H1 (cell line): ENCODE measurements around the gene FOXO6. TPM values are rescaled to one million over a fixed set of nuclear protein-coding genes. Genes with fewer than 3 reads are reported as not detected.

Source experiments
- MAFK ChIP-seq: IDR thresholded peaks from 2 replicates; pipeline ENCODE4 v1.6.1; 2012; ENCODE audit warnings: low read depth, mild to moderate bottlenecking, improper control_type of control experiment, low read length
- NRF1 ChIP-seq: IDR thresholded peaks from 2 replicates; pipeline ENCODE4 v1.6.1; 2011; ENCODE audit warnings: mild to moderate bottlenecking, low read depth, low read length, improper control_type of control experiment
- SIN3A ChIP-seq, 2 experiments: IDR thresholded peaks in 1 of 2; conservative IDR thresholded peaks in 1 of 2; 2 replicates each; pipeline ENCODE4 v1.6.1; 2011 to 2012; ENCODE audit warnings: low read length in 2 of 2, improper control_type of control experiment in 1 of 2, low read depth in 1 of 2, mild to moderate bottlenecking in 1 of 2
- polyA plus RNA-seq, 7 experiments: library from polyadenylated mRNA; depleted of rRNA in 3 of 7; stranded (reverse) in 5 of 7; unstranded in 2 of 7; fragments of >200 nt in 5 of 7; fragments of 200-250 nt in 2 of 7; gene quantifications; 1 replicate in 5 of 7; 2 replicates in 1 of 7; 4 replicates in 1 of 7; pipeline versions ENCODE4 v1.2.1 to v1.2.3, GENCODE V29; 2011 to 2013; ENCODE audit warnings: missing spikeins in 2 of 7, mixed read lengths in 2 of 7
- total RNA-seq: library from RNA; stranded (reverse); fragmentation: NEBNext Ultra II Directional; extraction: Animal tissue kit (Norgen Biotek cat#: 25700); gene quantifications from 2 replicates; pipeline ENCODE4 v1.2.1, GENCODE V29; 2021

Gene FOXO6
- total and polyA plus RNA-seq, 2 of the 8 experiments (the other 6 are each of a cell fraction or from before 2014, with no cell fraction given), result 0.59 to 3.0 TPM

DNA sequence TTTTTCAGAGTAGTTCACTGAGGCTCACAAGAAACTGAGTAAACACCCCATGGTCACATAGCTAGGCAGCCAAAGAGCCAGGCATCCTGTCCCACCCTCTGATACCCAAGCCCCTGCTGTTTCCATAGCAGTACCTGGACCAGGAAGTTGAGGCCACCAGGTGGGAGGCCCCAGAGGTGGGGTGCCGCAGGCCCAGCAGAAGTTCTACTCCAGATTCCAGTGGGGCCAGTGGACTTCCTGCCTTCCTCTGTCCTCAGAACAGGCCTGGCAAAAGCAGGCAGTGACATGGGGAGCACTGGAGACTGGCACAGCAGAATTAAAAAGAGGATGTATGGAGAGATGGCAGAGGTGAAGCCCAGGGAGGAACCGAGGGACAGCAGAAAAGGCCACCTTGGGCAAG, 19.0 kb downstream of the FOXO6 start (continued):
- TF ChIP-seq NRF1 (no peak), MAFK (no peak), SIN3A (conservative IDR thresholded peaks at IDR 0.05 in 1 of 2, IDR thresholded peaks at IDR 0.05 in 1 of 2; ENCODE audit: low read depth in 1 of 2, low read length in 2 of 2) (no peak)
